NCI-H2227 (cell line): ENCODE results near the gene BMPR1B.

ENCODE experiments used
- DNase-seq: peaks from one replicate; lab custom pipeline; 2025; ENCODE audit not compliant: unreplicated experiment; lab: John Stamatoyannopoulos, UW

The BMPR1B gene

GRCh38 chr4:95084584-95084983 is 326.8 kb downstream of the BMPR1B start:
- no peak for DNase-seq

DNA sequence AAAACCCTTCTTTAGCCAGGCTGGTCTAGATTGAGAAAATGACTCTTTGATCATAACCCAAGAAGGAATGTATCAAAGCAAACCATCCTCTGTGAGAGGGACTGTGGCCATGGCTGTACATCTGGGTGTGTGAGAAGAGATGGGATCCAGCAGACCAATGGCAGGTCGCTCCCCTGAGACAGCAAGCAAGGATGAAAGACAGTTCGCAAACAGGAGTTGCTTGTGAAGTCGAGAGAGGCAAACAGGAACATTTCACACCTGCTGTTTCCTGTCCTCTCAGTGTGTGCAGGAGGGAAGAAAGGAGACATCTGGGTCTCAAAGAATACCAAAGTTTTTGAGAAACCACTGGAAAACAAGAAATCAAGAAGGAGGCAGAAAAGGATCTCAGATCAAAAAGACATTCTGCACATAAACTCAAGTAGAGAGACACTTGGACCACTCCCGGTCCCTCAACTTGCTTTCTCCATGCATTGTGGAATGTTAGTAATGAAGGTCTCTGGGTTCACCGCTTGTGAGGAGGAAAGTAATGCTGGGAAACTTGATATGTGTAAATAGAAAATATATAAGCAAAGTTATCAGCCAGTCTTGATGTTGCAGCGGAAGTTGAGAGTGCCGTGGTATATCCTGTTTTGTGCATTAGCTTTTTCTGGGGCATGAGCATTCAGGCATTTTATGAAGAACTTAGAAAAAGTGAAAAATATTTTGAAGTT is 327.5 kb downstream of the BMPR1B start:
- no peak for DNase-seq

DNA sequence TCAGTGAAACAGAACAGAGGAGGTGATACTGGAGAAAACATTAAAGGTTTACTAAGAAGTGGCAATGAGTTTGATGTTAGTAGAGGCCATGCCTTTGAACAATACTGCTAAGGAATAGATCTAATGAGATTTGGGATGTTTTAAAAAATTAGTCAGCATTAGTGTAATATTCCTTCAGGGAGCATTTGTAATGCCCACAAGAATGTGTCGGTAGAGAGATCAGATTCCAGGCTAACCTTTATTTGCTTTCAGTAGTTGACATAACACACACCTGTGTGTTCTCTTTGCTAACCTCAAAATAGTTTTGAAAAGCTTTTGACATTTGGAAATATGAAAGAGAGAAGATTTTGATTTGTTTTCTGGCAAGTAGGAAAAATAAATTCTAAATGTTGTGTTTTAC is 328.8 kb downstream of the BMPR1B start:
- DNase-seq = no peak

- DNase-seq = no peak
Measured at GRCh38 chr4:95087657-95088455, 330.1 kb downstream of the BMPR1B start.

DNA sequence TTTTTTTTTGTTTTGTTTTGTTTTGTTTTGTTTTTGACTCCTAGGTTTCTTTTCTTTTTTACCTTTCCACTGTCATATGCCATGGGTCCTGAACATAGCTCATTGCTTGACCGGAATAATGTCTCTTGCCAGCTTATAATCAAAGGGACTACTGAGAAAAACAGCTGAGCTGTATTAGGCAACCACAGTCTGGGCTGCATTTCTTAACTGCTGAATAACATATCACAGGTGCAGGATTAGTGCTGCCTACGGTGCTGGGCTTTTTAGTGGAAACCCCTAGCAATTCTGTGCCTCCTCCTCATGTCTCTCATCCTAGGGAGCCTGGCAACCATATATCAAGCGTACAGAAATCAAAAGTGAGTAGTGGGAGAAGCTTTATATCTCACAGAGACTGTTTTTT is 333.5 kb downstream of the BMPR1B start:
- DNase-seq = no peak

- DNase-seq = peak; percentile 60
Measured at GRCh38 chr4:95092766-95093165, 335.0 kb downstream of the BMPR1B start.

- no peak for DNase-seq
Measured at GRCh38 chr4:95093460-95093859, 335.7 kb downstream of the BMPR1B start.

DNA sequence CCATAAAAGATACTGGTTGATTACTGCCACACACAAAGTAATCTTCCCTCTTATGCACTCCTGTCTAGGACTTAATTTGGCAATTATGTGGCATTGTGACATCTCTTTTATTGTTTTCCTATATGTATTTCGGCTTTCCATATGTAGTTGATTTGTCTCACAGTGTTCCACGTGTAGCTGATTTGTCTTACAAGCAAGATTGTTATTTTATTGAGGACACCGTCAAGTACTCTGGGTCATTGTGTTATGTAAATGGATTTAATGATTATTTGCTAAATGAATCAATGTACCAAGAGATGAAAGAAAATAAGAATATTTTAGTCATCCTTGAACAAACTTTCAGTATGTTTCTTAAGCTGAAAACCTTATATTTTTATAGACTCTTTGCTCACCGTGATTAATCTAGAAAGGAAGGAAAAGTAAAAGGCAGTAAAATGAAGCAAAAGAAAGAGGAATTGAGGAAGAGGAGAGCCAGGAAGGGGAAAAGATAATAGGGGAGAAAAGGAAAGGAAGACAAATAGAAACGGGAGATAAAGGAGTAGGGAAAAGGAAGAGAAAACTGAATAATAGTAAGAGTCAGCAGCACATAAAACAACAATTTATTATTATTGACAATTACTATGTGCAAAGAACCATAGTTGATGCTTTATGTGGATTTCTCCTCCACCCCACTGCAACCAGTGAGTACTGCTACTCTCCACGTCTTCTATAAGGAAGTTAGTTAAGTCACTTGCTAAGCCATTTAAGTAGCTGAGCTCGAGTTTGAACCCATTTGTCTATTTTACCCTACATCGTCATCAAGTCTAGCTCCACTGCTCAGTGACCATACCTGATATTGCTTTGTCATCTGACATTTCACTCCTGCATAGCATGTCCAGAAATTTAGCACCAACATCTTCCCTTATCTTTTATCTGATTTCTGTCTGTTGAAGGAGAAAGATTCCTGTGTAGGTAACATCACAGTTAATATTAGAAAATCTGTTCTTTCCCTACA is 336.5 kb downstream of the BMPR1B start:
- no peak for DNase-seq

GRCh38 chr4:95095348-95095974 is 337.7 kb downstream of the BMPR1B start:
- DNase-seq = no peak

DNA sequence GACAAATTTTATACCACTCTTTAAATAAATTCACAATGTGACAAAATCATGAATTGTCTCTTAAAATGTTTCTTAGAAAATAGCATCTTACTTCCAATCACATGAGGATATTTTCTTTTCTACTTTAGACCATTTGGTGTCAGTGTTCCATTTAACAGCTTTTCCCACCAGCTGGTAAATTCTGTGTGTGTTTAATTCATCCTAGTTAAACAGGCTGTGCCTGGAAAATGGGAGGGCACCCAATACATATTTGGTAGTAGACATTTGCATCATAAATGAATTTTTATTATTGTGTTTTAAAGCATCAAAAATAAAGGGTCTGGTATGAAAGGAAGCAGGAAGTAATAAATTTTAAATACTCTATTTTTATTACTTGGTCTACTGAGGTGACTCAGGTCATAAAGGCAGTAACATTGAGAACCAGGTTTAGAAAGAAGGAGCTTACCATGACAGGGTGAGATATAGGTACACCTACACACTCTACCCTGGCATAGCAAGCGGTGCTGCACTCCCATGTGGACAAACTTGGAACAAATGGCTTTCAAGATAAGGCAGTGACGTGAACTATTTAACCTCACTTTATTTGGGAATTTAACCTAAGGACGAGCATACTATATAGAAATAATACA is 344.5 kb downstream of the BMPR1B start:
- DNase-seq = no peak

DNA sequence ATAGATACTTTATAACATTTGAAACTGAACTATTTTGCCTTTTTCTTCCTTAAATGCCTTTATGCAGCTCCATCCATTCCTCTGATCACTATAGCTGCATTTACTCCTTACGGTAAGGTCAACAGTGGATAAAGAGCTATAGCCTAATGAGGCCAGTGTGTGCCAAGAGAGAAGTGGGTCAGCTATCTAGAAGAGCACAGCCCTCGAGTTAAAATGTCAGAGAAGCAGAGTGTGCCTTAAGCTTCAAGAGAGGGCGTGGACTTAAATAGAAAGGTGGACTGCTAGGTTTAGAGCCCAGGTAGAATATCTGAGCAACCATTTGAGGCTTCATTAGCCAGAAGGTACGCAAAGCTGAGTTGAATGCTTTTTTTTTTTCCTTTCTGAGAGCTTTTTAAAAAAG is 347.4 kb downstream of the BMPR1B start:
- no peak for DNase-seq

DNA sequence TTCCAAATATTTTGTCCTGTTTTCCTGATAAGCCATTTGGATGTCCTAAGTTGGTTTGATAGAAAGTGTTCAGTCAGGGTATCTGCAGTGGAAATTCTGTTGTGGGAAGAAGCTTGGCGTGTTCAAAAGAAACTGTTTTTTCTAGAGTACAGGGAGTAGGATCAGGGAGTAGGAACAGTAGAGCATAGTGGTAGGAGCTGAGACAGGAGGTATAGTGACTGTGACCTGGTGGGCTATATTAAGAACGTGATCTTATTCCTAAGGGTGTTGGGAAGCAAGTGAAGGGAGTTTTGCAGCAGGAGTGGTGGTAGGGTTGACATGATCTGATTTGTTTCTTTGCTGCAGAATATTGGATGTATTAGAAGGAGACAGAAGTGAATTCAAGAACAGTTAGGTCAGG is 348.2 kb downstream of the BMPR1B start:
- DNase-seq = no peak

GRCh38 chr4:95106408-95106928 is 348.7 kb downstream of the BMPR1B start:
- no peak for DNase-seq

- DNase-seq = no peak
Measured at GRCh38 chr4:95107004-95107403, 349.2 kb downstream of the BMPR1B start.

GRCh38 chr4:95107635-95108034 is 349.9 kb downstream of the BMPR1B start:
- DNase-seq = no peak

- no peak for DNase-seq
Measured at GRCh38 chr4:95108883-95109421, 351.2 kb downstream of the BMPR1B start.

- no peak for DNase-seq
Measured at GRCh38 chr4:95114521-95114920, 356.8 kb downstream of the BMPR1B start.

GRCh38 chr4:95118497-95118896 is 360.7 kb downstream of the BMPR1B start:
- no peak for DNase-seq

GRCh38 chr4:95120456-95120855 is 362.7 kb downstream of the BMPR1B start:
- no peak for DNase-seq

- DNase-seq = no peak
Measured at GRCh38 chr4:95122001-95122400, 364.2 kb downstream of the BMPR1B start.
